H1 (cell line): Measurements from ENCODE around the gene GSK3B. TPM values are rescaled to one million over a fixed set of nuclear protein-coding genes. Genes with fewer than 3 reads are reported as not detected.

ENCODE experiments used
- CBX5 ChIP-seq: fragments of 300-800, 300-1000 bp; sonication (generic); IDR thresholded peaks from 2 replicates; pipeline ENCODE4 v1.7.1; 2016; ENCODE audit warnings: antibody characterized with exemption, low read length, low read depth
- KDM4A ChIP-seq: IDR thresholded peaks from one replicate; pipeline ENCODE4 v1.7.1; 2012; ENCODE audit warnings: low read depth, mild to moderate bottlenecking, moderate library complexity, low read length, inconsistent platforms; ENCODE audit not compliant: severe bottlenecking
- POLR2A ChIP-seq, 2 experiments: IDR thresholded peaks; 1 replicate in 1 of 2; 2 replicates in 1 of 2; pipeline ENCODE4 v1.6.1; 2011; ENCODE audit warnings: low read depth in 2 of 2, low read length in 2 of 2, mild to moderate bottlenecking in 2 of 2; ENCODE audit errors: control extremely low read depth in 1 of 2
- RFX5 ChIP-seq: IDR thresholded peaks from 2 replicates; pipeline ENCODE4 v1.6.1; 2011; ENCODE audit warnings: low read depth, low read length, improper control_type of control experiment, borderline replicate concordance
- polyA plus RNA-seq, 7 experiments: library from polyadenylated mRNA; depleted of rRNA in 3 of 7; stranded (reverse) in 5 of 7; unstranded in 2 of 7; fragments of >200 nt in 5 of 7; fragments of 200-250 nt in 2 of 7; gene quantifications; 1 replicate in 5 of 7; 2 replicates in 1 of 7; 4 replicates in 1 of 7; pipeline versions ENCODE4 v1.2.1 to v1.2.3, GENCODE V29; 2011 to 2013; ENCODE audit warnings: missing spikeins in 2 of 7, mixed read lengths in 2 of 7
- total RNA-seq: library from RNA; stranded (reverse); fragmentation: NEBNext Ultra II Directional; extraction: Animal tissue kit (Norgen Biotek cat#: 25700); gene quantifications from 2 replicates; pipeline ENCODE4 v1.2.1, GENCODE V29; 2021

GSK3B gene
- total and polyA plus RNA-seq, 2 of the 8 experiments (the other 6 are each of a cell fraction or from before 2014, with no cell fraction given) = 24.2 to 50.7 TPM

- no peak for TF ChIP-seq RFX5
- no peak for TF ChIP-seq KDM4A
- TF ChIP-seq CBX5 = no peak
- TF ChIP-seq POLR2A (IDR thresholded peaks at IDR 0.05; ENCODE audit: control extremely low read depth in 1 of 2, low read depth in 2 of 2, low read length in 2 of 2) = no peak
Observed at GRCh38 chr3:120100711-120101110, 6.5 kb upstream of the GSK3B start (continued).
